Natural killer cell treated with Interleukin-12 subunit alpha and Interleukin-12 subunit beta and Interleukin-15 and Interleukin-18, amount 100 ng/mL, for 72 hours (primary cell): ENCODE data around the gene OR2T12. TPM values are rescaled to one million over a fixed set of nuclear protein-coding genes. Genes with fewer than 3 reads are reported as not detected.

Experiments
- total RNA-seq, 2 donors: library from RNA; stranded (reverse); gene quantifications; one replicate each; pipeline ENCODE4 v1.2.3, GENCODE V29; 2022

The OR2T12 gene
- total RNA-seq, 2 donors from 2014 or later = not detected

Other genes starting within 250 kb of the OR2T12 start
- gene OR2L13, start 208.2 kb downstream of the OR2T12 start, total RNA-seq = not detected
- not detected for gene OR2M5, start 158.3 kb downstream of the OR2T12 start, total RNA-seq
- gene OR2M2, start 128.6 kb downstream of the OR2T12 start, total RNA-seq = not detected
- gene OR2M3, start 106.2 kb downstream of the OR2T12 start, total RNA-seq = not detected
- not detected for gene OR2M4, start 72.0 kb downstream of the OR2T12 start, total RNA-seq
- not detected for gene OR2T33, start 25.4 kb downstream of the OR2T12 start, total RNA-seq
- not detected for gene OR2M7, start 21.1 kb upstream of the OR2T12 start, total RNA-seq
- not detected for gene OR14C36, start 45.4 kb upstream of the OR2T12 start, total RNA-seq
- gene OR2T4, start 58.2 kb upstream of the OR2T12 start, total RNA-seq = not detected
- not detected for gene OR2T6, start 72.3 kb upstream of the OR2T12 start, total RNA-seq
- gene OR2T1, start 99.6 kb upstream of the OR2T12 start, total RNA-seq = not detected
- gene OR2T2, start 142.2 kb upstream of the OR2T12 start, total RNA-seq = not detected
- under 1 TPM in 1 of 2 donors, not detected in 1; 0.47 TPM for gene OR2T3, start 169.9 kb upstream of the OR2T12 start, total RNA-seq
- gene OR2T5, start 185.2 kb upstream of the OR2T12 start, total RNA-seq = not detected
- not detected for gene OR2G6, start 204.6 kb upstream of the OR2T12 start, total RNA-seq